Measurements from ENCODE around the gene KCNJ16. TPM values are rescaled to one million over a fixed set of nuclear protein-coding genes. Genes with fewer than 3 reads are reported as not detected.

Gene KCNJ16
- total and polyA plus RNA-seq, 4 experiments from 2014 or later, result not detected

DNA sequence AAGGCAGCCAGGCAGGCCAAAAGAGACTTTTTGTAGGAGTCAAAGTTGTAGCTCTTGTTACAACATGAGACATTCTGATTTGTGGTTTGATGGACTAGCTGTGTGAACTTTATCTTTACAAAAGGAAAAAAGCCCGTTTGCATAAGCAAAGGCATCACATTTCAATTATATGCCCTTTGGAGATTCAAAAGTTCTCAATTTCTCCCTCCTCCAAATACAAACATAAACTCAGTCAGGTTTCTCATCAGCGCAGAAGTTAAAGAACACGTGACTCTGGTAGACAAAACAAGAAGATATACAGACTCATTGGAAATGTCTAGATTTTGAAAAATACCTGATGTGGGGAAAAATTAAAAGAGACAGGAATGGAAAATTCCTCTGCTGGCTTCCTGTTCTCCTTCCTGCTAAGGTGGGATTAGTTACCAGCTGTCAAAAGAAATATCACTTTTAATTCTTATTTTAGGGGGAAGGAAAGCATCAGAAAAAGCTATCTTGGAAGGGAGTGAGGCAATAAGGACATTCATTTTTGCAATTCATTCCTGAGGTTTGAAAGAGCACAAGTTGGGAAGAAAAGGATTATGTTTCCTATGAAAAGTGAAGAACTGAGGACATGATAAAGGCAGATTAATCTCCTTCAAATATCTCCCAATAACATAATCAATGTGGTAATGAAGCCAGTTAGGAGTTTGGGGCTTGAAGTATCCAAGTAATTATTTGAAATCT lies 4.6 kb upstream of the KCNJ16 start:
- CTCF ChIA-PET (ENCODE audit: partially characterized antibody), result no interaction called here
- no peak overlapping the region for H3K4me3 ChIP-seq (ENCODE audit: low read length in 2 of 2)
- Mint-ChIP-seq H3K4me1 (no peaks in the 10 kb centered on the region), H3K36me3 (no peaks in the 10 kb centered on the region), H3K27me3 (peaks cover 4% of the 10 kb centered on the region in 2 donors), H3K4me3 (no peak overlapping the region), H3K27ac (no peak overlapping the region), H3K9me3 (peaks cover 0 to 5% (median 0%) of the 10 kb centered on the region in 8 donors)
- H3K9me3 ChIP-seq (ENCODE audit: control insufficient read depth in 1 of 2, low read length in 2 of 2), result no peaks in the 10 kb centered on the region
- no peaks in the 10 kb centered on the region for H3K36me3 ChIP-seq (ENCODE audit: insufficient read depth, low read length)
- DNase-seq, result no peak
- H3K27me3 ChIP-seq (ENCODE audit: insufficient read depth, low read length), result no peaks in the 10 kb centered on the region
- intact Hi-C loops (cut with micrococcal nuclease), result no loop called here
- H3K27ac ChIP-seq (ENCODE audit: low read depth, low read length), result no peak overlapping the region
- POLR2A ChIA-PET (ENCODE audit: partially characterized antibody), result no interaction called here
- H3K4me1 ChIP-seq (ENCODE audit: insufficient read depth, low read length), result no peaks in the 10 kb centered on the region

DNA sequence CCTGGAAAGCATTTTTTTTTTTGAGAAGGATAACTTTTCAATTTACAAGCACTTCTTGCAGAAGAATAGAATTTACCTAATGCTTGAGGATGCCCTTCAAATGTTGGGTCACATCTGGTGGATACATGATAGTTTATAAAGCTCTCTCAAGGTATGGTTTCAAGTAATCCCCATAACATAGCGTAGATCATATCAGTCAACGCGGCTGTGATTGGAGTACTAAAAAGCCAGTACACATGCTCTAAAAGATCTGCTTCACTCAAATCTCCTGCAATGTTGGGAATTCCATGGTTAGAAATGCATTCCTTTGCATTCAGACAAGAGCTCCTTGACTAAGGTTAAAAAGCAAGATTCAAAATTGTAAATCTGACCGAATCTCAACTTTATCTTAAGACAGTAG lies 3.9 kb upstream of the KCNJ16 start:
- H3K4me3 ChIP-seq (ENCODE audit: low read length in 2 of 2), result no peak overlapping the region
- ChIA-PET CTCF (ENCODE audit: partially characterized antibody) (no interaction called here), POLR2A (ENCODE audit: partially characterized antibody) (no interaction called here)
- H3K9me3 ChIP-seq (ENCODE audit: control insufficient read depth in 1 of 2, low read length in 2 of 2), result no peaks in the 10 kb centered on the region
- H3K36me3 ChIP-seq (ENCODE audit: insufficient read depth, low read length), result no peaks in the 10 kb centered on the region
- H3K27ac ChIP-seq (ENCODE audit: low read depth, low read length), result no peak overlapping the region
- no peak for DNase-seq
- no peaks in the 10 kb centered on the region for H3K27me3 ChIP-seq (ENCODE audit: insufficient read depth, low read length)
- H3K9me3 Mint-ChIP-seq, result peaks cover 0 to 2% (median 0%) of the 10 kb centered on the region in 8 donors
- peaks cover 4% of the 10 kb centered on the region in 2 donors for H3K27me3 Mint-ChIP-seq
- H3K27ac Mint-ChIP-seq, result no peak overlapping the region
- intact Hi-C loops (cut with micrococcal nuclease), result no loop called here
- no peaks in the 10 kb centered on the region for H3K4me1 Mint-ChIP-seq
- no peaks in the 10 kb centered on the region for H3K4me1 ChIP-seq (ENCODE audit: insufficient read depth, low read length)
- no peaks in the 10 kb centered on the region for H3K36me3 Mint-ChIP-seq
- no peak overlapping the region for H3K4me3 Mint-ChIP-seq

DNA sequence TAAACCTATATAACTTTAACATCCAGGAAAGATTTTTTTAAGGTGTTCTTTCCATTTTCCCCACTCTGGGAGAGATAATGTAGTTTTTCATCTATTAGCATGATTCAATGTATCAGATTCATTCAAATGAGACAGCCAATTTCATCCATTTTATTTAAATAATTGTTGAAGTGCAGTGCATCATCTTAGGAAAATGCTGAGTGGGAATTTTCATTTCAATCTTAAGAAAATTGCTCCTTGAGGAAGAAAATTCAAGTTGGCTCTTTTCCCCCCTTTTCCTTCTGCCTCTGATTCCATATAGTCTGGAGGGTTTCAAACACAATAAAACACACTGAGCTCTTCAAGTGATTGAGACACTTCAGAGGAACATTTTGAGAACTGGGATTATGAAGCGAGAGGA lies 3.4 kb upstream of the KCNJ16 start:
- Mint-ChIP-seq H3K4me1 (no peaks in the 10 kb centered on the region), H3K27me3 (peaks cover 4% of the 10 kb centered on the region in 2 donors), H3K36me3 (no peaks in the 10 kb centered on the region), H3K4me3 (no peak overlapping the region), H3K9me3 (peaks cover 0 to 2% (median 0%) of the 10 kb centered on the region in 8 donors), H3K27ac (no peak overlapping the region)
- H3K27ac ChIP-seq (ENCODE audit: low read depth, low read length), result no peak overlapping the region
- no peaks in the 10 kb centered on the region for H3K27me3 ChIP-seq (ENCODE audit: insufficient read depth, low read length)
- H3K36me3 ChIP-seq (ENCODE audit: insufficient read depth, low read length), result no peaks in the 10 kb centered on the region
- intact Hi-C loops (cut with micrococcal nuclease), result no loop called here
- ChIA-PET POLR2A (ENCODE audit: partially characterized antibody) (no interaction called here), CTCF (ENCODE audit: partially characterized antibody) (no interaction called here)
- H3K9me3 ChIP-seq (ENCODE audit: control insufficient read depth in 1 of 2, low read length in 2 of 2), result no peaks in the 10 kb centered on the region
- H3K4me3 ChIP-seq (ENCODE audit: low read length in 2 of 2), result no peak overlapping the region
- no peak for DNase-seq
- no peaks in the 10 kb centered on the region for H3K4me1 ChIP-seq (ENCODE audit: insufficient read depth, low read length)

DNA sequence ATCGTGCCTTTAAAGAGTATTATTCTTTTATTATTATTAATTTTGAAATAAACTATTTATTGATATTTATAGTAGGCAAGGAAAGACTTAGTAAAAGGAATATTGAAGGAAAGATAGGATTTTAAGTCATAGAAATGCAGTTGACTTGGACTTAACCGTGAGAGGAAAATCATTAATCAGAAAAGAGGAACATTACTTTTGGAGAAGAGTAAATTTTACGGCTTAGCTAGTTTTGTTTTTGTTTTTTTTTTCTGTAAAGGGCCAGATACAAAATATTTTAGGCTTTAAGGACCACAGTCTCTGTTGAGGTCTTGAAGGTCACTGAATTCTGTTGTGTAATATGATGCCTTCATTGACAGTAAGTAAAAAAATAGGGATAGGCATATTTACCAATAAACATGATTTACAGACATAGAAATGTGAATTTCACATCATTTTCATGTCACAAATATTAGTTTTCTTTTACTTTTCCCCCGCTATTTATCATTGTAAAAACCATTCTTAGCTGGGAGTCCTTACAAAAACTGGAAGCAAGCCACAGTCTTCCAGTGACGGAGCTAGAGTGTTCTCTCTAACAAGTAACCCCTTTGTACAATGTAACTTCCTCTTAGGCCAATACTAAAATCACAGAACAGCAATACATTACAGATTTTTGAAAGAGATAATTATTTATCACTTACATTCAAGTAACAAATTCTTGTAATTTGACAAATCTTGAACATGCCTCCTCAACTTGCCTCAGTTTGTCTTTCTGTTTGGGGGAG lies 2.3 kb upstream of the KCNJ16 start:
- Mint-ChIP-seq H3K4me1 (peaks cover 0 to 3% (median 0%) of the 10 kb centered on the region in 4 donors), H3K36me3 (no peaks in the 10 kb centered on the region), H3K4me3 (no peak overlapping the region), H3K27ac (no peak overlapping the region), H3K9me3 (peaks cover 0 to 2% (median 0%) of the 10 kb centered on the region in 8 donors), H3K27me3 (peaks cover 0 to 4% of the 10 kb centered on the region in 2 donors)
- intact Hi-C loops (cut with micrococcal nuclease), result no loop called here
- no peak overlapping the region for H3K27ac ChIP-seq (ENCODE audit: low read depth, low read length)
- ChIA-PET POLR2A (ENCODE audit: partially characterized antibody) (no interaction called here), CTCF (ENCODE audit: partially characterized antibody) (no interaction called here)
- no peaks in the 10 kb centered on the region for H3K4me1 ChIP-seq (ENCODE audit: insufficient read depth, low read length)
- H3K36me3 ChIP-seq (ENCODE audit: insufficient read depth, low read length), result no peaks in the 10 kb centered on the region
- H3K27me3 ChIP-seq (ENCODE audit: insufficient read depth, low read length), result no peaks in the 10 kb centered on the region
- no peaks in the 10 kb centered on the region for H3K9me3 ChIP-seq (ENCODE audit: control insufficient read depth in 1 of 2, low read length in 2 of 2)
- H3K4me3 ChIP-seq (ENCODE audit: low read length in 2 of 2), result no peak overlapping the region
- DNase-seq, result no peak

DNA sequence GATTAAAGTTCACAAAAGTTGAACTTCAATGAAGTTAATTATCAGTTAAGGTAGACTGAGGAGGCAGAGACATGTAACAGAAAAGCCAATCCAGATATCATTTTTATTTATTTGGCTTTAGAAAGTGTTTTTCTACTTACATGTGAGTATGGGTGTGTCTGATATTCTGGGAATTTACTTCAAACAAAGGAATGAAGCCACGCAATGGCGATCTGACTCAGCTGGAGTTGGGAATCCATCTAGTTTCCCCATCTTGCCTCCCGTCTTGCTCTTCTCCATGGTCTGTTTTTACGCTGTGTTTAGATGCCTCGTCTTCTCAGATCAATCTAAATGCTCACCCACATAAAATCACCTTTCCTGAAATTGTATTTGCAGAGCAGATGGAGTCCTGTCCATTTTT lies 1.7 kb upstream of the KCNJ16 start:
- POLR2A ChIA-PET (ENCODE audit: partially characterized antibody), result no interaction called here
- H3K4me1 ChIP-seq (ENCODE audit: insufficient read depth, low read length), result no peaks in the 10 kb centered on the region
- Mint-ChIP-seq H3K4me3 (no peak overlapping the region), H3K27ac (no peak overlapping the region), H3K27me3 (peaks cover 0 to 4% of the 10 kb centered on the region in 2 donors), H3K9me3 (peaks cover 0 to 2% (median 0%) of the 10 kb centered on the region in 8 donors), H3K36me3 (no peaks in the 10 kb centered on the region), H3K4me1 (peaks cover 0 to 3% (median 0%) of the 10 kb centered on the region in 4 donors)
- no peaks in the 10 kb centered on the region for H3K9me3 ChIP-seq (ENCODE audit: control insufficient read depth in 1 of 2, low read length in 2 of 2)
- H3K27ac ChIP-seq (ENCODE audit: low read depth, low read length), result no peak overlapping the region
- no peaks in the 10 kb centered on the region for H3K36me3 ChIP-seq (ENCODE audit: insufficient read depth, low read length)
- H3K4me3 ChIP-seq (ENCODE audit: low read length in 2 of 2), result no peak overlapping the region
- no peaks in the 10 kb centered on the region for H3K27me3 ChIP-seq (ENCODE audit: insufficient read depth, low read length)
- DNase-seq, result no peak
- CTCF ChIA-PET (ENCODE audit: partially characterized antibody), result no interaction called here
- intact Hi-C loops (cut with micrococcal nuclease), result no loop called here

DNA sequence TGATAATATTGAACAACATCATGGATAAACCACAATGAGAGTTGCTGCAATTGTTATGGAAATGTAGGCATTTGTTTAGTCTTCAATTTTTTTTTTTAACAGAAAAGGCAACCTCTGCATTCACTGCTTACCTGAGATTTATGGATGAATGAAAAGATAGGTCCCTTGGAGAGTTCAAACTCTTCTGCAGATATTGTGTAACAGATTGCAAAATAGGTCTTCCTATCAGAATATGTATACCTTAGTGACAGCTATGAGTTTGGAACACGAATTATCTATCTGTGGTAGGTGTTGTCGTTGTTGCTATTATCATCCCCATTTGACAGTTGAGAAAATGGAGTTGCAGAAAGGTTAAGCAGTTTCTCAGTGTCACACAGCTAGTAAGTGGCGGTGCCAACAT lies 1.2 kb upstream of the KCNJ16 start:
- peaks cover 0 to 4% of the 10 kb centered on the region in 2 donors for H3K27me3 Mint-ChIP-seq
- no peak overlapping the region for H3K4me3 ChIP-seq (ENCODE audit: low read length in 2 of 2)
- intact Hi-C loops (cut with micrococcal nuclease), result no loop called here
- peaks cover 0 to 3% (median 0%) of the 10 kb centered on the region in 8 donors for H3K9me3 Mint-ChIP-seq
- no peak overlapping the region for H3K4me3 Mint-ChIP-seq
- peaks cover 0 to 3% (median 0%) of the 10 kb centered on the region in 4 donors for H3K4me1 Mint-ChIP-seq
- DNase-seq, result no peak
- ChIA-PET CTCF (ENCODE audit: partially characterized antibody) (no interaction called here), POLR2A (ENCODE audit: partially characterized antibody) (no interaction called here)
- H3K27ac ChIP-seq (ENCODE audit: low read depth, low read length), result no peak overlapping the region
- H3K4me1 ChIP-seq (ENCODE audit: insufficient read depth, low read length), result no peaks in the 10 kb centered on the region
- H3K27ac Mint-ChIP-seq, result no peak overlapping the region
- no peaks in the 10 kb centered on the region for H3K36me3 Mint-ChIP-seq
- H3K9me3 ChIP-seq (ENCODE audit: control insufficient read depth in 1 of 2, low read length in 2 of 2), result no peaks in the 10 kb centered on the region
- H3K36me3 ChIP-seq (ENCODE audit: insufficient read depth, low read length), result no peaks in the 10 kb centered on the region
- H3K27me3 ChIP-seq (ENCODE audit: insufficient read depth, low read length), result no peaks in the 10 kb centered on the region

DNA sequence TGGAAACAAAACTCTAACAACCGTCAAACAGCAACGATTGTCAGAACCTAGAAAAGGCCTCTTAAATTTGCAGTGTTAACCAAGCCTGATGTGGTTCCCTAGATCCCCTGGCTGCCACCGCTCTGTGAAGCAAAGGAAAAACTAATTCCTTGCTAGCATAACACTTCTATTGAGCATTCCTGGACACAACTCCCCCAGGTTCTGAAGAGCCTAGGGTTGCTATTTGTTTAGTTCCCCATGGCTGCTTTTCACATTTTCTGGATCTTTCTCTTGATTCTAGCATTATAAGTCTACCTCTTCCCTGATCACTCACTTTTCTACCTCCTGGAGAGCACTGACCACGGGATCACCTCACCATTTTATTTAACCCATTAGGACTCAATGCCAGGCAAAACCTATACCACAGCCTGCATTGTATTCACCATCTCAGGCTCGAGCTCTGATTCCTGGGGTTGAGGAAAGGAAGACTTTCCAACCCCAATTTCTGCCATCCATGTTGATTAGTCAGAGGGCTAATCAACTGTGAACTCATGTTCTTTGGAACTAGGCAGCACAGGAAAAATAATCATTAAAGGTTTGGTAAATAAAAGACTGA lies 692 bp upstream of the KCNJ16 start:
- H3K9me3 Mint-ChIP-seq, result peaks cover 0 to 4% (median 0%) of the 10 kb centered on the region in 8 donors
- DNase-seq, result no peak
- intact Hi-C loops (cut with micrococcal nuclease), result no loop called here
- CTCF ChIA-PET (ENCODE audit: partially characterized antibody), result no interaction called here
- no peaks in the 10 kb centered on the region for H3K4me1 ChIP-seq (ENCODE audit: insufficient read depth, low read length)
- H3K36me3 Mint-ChIP-seq, result no peaks in the 10 kb centered on the region
- no peak overlapping the region for H3K4me3 Mint-ChIP-seq
- no peak overlapping the region for H3K27ac ChIP-seq (ENCODE audit: low read depth, low read length)
- peaks cover 0 to 3% (median 0%) of the 10 kb centered on the region in 4 donors for H3K4me1 Mint-ChIP-seq
- H3K4me3 ChIP-seq (ENCODE audit: low read length in 2 of 2), result no peak overlapping the region
- no peaks in the 10 kb centered on the region for H3K9me3 ChIP-seq (ENCODE audit: control insufficient read depth in 1 of 2, low read length in 2 of 2)
- peaks cover 0 to 4% of the 10 kb centered on the region in 2 donors for H3K27me3 Mint-ChIP-seq
- POLR2A ChIA-PET (ENCODE audit: partially characterized antibody), result no interaction called here
- H3K36me3 ChIP-seq (ENCODE audit: insufficient read depth, low read length), result no peaks in the 10 kb centered on the region
- H3K27me3 ChIP-seq (ENCODE audit: insufficient read depth, low read length), result no peaks in the 10 kb centered on the region
- H3K27ac Mint-ChIP-seq, result no peak overlapping the region

Data from CD4-positive, alpha-beta memory T cell (primary cell).